LHCN-M2 (cell line): Measurements from ENCODE around the gene METTL25B. TPM values are rescaled to one million over a fixed set of nuclear protein-coding genes. Genes with fewer than 3 reads are reported as not detected.

Experiments used
- DNase-seq: peaks from one replicate; pipeline ENCODE4 v3.0.0-alpha.2; 2012; ENCODE audit warnings: low read depth
- total RNA-seq: library from RNA; depleted of rRNA; stranded (reverse); fragments of >200 nt; gene quantifications from 2 replicates; pipeline ENCODE4 v1.2.3, GENCODE V29; 2014

The METTL25B gene
- total RNA-seq, 1 experiment from 2014 or later: 11.2 TPM

DNA sequence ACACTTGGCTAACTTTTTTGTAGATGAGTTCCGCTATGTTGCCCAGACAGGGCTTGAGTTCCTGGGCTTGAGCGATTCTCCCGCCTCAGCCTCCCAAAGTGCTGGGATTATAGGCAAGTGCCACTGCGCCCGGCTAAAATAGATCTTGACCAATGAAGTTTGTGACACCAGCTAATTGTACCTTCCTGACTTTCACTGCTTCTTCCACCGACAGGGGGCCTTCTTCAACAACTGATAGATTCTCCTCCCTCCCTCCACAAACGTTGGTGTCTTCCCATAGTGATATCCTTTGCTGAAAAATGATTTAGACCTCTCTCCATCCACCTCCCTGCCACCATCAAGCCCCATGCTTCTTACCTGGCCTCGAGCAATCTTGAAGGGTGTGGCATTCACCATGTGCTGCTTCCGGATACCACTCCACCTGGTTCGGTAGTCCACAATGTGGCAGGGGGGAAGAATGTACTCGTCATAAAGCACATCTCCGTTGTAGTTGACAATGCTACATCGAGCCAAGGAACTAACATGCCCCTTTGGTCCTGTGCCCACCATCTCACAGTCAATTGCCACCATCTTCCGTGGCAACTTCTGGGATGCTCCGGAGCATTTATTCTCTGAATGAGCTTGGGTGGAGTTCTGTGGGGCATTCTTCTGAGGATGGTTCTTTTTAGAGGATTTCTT lies 1.6 kb upstream of the METTL25B start:
- peak; percentile 69 for DNase-seq

DNA sequence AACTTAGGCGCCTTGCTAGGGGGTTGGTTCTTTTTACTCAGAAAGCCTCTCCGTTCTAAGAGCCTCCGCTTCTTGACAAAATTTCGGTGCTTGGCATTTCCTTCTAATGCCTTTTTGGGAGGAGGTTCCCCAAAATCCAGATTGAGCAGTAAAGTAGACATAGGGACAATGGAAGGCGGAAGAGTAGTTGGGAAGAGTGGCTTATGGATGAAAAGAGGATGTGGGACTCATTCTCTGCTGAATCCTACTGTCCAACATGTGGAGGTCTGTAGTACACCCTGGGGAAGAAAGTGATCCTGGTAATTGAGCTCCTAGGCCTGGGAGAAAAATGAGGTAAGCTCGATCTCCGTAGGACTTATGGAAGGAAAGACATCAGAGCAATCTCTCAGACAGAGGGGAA lies 777 bp upstream of the METTL25B start:
- DNase-seq: no peak

DNA sequence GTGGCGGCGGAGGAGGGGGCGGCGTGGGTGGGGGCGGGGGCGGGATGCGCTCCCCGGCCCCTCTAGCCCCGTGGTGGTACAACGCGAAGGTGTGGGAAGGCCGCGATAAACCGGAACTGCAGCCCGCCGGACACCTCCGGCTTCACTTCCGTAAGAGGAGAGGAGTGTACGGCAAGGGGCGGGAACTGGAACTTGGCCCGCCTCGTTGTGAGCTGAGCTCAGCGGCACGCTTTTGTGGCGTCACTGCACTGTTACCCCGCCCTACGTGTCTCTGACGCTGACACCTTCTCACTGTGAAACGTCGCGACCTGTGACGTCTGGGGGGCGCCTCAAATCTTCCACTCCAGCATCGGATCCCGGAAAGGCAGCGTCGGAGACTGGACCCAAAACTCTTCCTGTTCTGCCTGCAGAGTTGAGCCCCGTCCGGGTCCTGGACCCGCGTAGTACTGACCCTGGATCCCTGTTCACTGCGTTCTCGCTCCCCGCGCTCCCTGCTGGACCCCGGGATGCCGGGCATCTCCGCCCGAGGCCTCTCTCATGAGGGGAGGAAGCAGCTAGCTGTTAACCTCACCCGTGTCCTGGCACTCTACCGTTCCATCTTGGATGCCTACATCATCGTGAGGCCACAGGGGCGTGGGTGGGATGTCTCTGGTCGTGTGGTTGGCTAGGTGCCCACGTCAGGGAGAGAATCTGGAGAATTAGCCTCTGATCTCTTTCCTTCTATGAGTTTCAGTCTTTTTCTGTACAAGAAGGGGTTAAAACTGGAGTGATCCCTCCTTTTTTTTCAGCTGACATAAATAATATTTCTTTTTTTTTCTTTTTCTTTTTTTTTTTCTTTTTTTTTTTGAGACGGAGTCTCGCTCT lies 562 bp downstream of the METTL25B start, which contains the start of gene ISG20L2:
Gene ISG20L2 (minus strand): TSS at position 168 of the 864 bp plus-strand sequence. CDS start 1,114 bp downstream, outside the sequence.
- DNase-seq: peak; percentile 97

DNA sequence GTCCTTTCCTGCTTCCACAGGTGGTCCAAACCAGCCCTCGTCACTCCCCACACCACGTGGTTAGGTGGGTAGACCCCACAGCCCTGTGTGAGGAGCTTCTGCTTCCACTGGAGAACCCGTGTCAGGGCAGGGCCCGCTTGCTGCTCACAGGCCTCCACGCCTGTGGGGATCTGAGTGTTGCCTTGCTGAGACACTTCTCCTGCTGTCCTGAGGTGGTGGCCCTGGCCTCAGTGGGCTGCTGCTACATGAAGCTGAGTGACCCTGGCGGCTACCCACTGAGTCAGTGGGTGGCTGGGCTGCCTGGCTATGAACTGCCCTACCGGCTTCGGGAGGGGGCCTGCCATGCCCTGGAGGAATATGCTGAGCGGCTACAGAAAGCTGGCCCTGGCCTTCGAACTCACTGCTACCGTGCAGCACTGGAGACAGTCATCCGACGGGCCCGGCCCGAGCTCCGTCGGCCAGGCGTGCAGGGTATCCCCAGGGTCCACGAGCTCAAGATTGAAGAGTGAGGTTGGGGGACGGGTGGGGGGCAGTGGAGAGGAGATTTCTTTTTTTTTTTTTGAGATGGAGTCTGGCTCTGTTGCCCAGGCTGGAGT lies 5.8 kb downstream of the METTL25B start:
- DNase-seq: no peak

DNA sequence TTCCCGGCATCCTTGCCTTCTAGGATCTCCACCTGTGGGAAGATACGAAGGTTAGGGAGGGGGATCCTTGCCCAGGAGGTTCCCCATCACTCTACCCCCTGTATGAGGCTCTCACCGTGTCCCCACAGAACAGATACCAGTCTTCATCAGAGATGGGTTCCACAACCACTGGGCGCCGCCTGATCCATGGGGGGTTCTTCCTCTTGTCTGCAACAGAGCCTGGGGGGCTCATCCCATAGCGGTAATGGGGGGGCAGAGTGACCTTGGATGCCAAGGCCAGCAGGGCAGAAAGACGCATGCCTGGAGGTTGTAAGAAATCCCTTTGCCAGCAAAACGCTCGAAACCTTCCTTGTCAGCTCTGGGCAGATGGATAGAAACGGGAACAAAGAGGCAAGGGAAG lies 10.1 kb downstream of the METTL25B start:
- no peak for DNase-seq

DNA sequence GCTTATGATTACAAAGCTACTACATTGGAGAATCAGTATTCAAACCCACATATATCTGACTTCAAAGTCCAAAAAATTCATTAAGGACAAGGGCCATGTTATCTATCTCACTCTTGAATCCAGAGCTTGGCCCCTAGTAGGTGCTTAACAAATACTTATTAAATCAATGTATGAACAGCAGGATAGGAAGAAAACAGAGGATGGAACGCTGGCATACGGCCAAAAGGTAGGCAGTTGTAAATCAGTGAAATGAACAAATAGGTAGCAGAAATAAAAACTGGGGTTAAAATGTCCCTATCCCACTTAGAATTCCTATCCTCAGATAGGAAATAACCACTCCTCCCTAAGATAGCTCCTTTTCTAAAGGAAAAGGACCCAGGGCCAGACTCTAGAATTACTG lies 10.6 kb downstream of the METTL25B start:
- no peak for DNase-seq

DNA sequence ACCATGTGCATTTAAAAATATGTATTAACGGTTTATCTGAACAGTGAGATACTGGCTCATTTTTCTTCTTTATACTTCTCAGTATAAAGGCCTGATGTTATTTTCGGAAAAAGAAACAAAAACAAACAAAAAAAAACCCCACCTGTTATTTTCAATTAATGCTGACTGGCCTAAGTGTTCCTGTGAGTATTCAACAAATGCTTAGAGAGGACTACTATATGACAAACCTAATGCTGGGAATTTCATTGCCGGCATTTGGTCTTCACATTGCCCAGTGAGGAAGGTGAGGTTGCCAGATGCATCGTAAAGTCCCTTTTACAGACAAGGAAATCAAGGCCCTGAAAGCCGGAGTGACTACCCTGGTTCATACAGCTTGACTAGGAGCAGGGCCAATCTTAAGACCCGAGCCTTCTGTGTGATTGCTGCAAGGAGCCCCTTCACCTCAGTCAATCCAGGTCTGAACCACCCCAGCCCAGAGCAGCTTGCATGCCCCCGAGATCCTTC lies 12.0 kb downstream of the METTL25B start:
- peak; percentile 31 for DNase-seq

DNA sequence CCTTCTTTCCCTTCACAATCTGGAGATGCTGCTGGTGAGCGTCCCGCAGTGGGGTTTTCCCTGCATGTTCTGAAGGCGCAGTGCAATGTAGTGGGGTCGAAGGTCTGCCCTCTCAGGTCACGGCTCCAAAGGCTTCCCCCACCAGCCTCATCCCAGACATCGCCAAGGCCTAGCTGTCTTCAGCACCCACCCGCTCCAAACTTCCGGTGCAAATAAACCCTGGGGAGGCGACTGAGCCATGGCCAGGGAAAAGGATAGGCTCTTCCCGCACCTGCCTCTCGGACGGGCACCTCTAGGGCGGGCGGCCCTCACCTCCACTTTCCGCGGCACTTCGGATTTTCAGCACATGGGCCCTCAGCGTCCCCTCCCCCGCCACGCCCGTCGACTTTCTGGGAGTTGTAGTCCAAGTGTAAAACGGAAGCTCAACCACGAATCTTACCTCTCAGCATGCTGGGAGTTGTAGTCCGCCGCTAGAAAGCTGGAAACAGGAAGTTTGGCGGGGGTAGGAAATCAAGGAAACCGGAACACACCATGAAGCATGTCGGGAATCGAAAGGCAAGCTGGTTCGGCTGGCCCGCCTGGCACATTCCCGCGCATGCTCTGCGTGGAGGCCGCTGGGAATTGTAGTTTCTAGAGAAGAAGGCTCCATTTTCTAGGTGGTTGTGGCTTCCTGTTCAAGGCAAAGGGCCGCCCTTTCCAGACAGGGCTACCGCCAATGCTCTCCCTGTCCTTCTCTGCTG lies 12.6 kb downstream of the METTL25B start, which contains the start of gene MRPL24:
Gene MRPL24 (minus strand): TSS at position 348 of the 740 bp plus-strand sequence. CDS start 2,384 bp downstream, outside the sequence.
- peak; percentile 99 for DNase-seq

DNA sequence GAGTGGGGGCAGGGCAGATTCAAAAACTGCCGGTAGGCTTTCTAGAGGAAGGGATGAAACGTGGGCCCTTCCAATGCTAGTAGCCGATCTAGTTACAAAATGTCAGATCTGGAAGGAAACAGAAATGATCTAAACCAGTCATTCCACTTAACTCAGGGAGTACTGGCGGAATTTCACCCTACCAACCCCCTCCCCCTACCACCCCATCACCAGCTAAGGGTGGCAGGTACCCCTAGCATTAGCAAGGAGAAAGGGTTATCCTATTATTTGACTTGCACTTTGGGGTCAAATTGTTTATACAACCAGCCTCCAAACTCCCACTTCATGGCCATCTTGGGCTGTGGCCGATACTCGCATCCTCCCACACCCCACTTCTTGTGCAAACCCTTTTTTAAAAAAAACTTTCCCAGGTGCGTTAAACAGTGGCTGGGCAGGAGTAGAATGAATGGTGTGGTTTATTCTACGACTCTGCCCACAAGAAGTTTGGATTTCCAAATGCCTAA lies 13.3 kb downstream of the METTL25B start:
- DNase-seq: no peak

DNA sequence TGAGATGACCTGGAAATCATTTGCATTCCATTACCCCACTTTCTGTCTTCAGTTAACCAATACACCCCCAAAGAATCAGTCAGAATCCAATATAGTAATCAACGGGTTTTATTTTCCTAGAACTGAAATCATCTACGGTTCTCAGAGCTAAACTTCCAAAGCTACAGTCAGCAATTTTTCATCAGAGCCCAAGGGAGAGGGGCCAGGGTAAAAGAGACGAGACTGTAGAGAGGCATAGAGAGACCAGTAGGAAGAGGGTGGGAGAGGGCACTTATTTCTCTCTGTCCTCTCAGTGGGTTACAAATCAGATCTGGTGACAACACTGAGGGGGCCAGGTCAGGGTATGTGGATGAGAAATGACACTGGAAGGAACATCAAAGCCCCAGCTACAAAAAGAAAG lies 13.7 kb downstream of the METTL25B start:
- no peak for DNase-seq

DNA sequence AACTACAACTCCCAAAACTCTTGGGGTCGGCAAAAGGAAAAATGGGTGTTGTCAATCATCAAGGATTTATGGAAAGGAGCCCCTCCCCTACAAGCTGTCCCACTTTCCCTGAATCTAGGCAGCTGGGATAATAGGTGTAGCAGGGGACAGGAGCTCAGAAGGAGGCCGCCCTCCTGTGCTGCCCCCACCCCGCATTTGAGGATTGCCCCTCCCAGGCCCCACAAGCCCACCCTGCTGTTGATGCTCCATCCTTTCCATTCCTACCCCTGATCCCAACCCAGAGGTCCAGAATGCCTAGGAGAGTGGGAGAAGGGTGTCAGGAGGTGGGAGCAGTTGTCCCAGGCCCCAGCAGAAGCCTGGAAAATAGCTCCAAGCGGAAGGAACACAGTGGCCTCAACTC lies 14.5 kb downstream of the METTL25B start:
- no peak for DNase-seq

DNA sequence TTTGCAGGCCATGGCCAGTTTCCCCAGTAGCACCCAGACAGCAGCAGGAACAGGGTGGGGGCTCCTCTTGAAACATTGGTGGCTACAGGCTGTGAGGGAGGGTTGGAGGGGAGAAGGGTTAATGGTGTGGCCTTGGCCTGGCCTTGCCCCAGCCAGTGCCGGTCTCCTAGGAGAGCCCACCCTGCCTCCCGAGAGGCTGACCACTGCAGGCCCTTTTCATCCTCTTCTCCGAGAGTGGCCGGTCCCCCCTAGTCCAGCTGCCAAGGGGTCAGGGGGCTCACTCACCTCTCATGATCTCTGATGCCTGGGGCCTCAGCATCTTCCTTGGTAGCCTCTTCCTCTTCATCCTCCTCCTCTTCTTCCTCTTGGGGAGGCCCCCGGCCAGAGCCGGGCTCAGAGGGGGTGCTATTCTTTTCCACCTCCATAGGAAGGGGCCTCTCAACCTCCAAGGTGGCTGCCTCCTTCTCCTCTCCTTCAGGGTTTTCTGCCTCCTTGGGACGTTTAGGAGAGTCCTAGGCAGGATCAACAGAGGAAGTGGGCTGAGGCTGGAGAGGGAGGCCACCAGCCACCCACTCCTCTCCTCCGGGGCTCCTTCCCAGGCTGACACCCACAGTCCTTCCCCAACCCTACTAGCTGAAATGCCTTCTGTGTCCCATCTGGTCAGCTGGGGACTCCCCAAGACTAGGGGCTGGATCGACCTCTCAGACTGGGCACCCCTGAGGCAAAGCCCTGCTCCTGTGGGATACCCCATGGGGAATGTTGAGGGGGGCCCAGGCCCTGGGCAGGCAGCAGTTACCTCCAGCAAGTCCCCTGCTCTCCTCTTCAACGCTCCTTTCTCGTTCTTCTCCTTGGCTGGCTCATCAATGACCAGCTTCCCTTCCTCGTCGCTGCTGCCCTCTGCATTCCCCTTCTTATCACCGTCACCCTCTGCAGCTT lies 15.4 kb downstream of the METTL25B start:
- DNase-seq: no peak

DNA sequence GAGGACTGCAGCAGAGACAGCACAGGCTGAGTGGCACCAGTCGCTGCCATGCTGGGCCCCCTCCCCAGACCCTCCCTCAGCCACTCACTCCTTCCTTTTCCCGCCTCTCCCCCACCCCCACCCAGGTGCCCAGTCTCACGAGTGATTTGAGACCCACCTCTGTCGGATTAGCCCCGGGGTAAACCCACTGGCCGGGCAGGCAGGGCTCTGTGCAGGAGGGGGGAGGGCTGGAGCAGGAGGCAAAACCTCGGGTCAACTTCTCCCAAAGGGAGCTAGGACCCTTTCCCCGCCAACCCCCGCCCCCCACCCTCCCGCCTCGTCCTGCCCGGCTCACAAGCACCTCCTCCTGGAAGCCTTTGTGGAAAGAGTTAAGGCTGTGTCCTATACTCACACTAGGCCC lies 16.1 kb downstream of the METTL25B start:
- no peak for DNase-seq

DNA sequence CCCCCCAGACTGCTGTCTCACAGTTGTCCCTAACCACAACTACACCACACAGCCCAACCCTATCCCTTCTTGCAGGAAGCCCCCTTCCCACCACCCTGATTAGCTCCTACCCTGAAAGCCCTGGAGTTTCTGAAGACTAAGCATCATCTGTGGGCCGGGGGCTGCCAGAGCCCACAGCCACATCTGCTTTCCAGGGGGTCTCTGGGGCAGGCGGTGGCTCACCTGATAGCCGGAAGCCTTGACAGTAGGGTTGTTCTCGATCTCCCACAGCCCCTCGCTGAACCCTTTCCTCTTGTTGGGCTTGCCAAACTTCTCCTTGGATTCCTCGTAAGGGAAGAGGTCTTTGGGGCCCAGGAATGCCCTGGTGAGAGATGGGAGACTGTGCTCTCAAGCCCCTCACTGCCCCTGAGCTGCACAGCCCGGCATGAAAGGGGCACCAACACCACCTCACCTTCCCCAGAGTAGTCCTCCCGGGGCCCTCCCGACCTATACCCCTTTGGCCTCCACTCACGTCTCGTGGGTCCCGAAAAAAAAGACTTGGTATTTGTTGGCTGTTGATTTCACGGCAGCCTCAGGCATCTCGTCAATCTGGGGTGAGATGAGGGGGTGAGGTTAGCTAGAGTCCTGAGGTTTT lies 16.6 kb downstream of the METTL25B start:
- DNase-seq: no peak

DNA sequence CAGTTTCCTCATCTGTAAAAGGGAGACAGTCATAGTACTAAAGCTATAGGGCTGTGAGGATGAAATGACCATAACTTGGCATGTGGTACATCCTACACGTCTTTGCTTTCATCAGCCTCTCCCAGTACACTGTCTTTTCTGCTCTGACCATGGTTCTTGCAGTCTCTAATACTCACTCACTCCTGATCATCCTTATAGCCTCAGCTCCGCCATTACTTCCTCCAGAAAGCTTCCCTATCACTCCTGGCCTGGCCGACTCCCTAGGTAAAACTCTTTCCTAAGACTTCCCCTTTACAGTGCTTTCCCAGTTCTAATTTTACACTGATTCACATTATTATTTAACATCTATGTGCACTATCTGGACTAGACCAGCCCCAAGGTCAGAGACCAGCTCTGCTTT lies 17.6 kb downstream of the METTL25B start:
- DNase-seq: no peak

DNA sequence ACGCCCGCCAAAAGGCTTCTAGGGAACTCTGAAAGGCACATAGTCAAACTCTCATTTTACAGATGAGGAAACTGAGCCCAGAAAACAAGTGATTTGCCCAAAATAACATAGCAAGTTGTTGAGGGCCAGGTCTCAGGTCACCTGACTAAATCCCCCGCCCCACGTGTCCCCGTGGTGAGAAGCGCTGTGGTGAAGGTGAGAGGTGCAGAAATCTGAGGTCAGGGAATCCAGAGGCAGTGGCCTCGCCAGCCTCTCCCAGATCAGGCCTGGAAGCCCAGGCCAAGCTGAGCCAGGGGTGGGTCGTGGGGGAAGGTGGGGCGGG lies 18.1 kb downstream of the METTL25B start:
- DNase-seq: no peak

DNA sequence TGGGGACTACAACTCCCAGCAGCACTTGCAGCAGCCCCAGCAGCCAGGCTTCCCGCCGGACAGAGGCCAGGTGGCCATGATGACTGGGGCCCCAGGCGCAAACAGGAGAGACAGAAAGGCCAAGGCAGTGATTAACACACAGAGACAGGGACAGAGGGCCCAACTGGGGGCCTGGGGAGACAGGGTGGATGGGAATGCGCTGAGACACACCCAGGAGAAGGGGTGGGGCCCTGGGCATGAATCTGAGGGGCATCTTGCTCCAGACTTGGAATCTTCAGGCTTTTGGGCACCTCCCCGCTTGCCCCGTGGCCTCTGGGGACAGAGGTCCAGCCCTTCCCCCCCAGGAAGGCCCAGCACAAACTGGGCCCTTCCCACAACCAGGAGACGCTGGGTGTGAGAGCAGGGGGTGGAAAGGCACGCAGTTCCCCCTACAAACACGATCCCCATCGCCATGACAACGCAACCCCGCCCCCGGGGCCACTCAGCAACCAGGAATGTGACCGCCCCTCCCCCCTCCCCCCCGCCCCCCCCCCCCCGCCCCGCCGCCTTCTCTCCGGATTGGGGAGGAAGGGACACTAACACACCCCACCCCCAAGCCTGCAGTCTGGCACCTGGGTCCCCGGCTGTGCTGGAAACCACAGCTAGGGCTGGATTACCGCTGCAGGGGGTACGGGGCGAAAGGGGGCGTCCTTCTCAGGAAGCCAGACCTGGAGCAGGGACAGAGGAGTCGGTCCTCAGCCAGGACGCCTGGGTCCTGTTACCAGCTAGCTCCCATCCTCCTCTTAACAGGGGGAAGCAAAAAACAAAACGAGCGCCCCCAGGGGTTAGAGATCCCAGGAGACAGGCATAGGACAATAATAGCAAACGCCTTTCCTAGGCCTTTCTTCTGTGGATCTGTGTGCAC lies 18.7 kb downstream of the METTL25B start:
- DNase-seq: peak; percentile 96
